Hematopoietic multipotent progenitor cell (in vitro differentiated cells): ENCODE data around the gene PDGFA. TPM values are rescaled to one million over a fixed set of nuclear protein-coding genes. Genes with fewer than 3 reads are reported as not detected.

Source experiments
- DNase-seq, 3 donors: peaks; one replicate each; pipeline ENCODE4 v3.0.0-alpha.2; 2011 to 2015; ENCODE audit warnings: low read depth in 2 of 3, low spot score in 2 of 3
- total RNA-seq: library from RNA; depleted of rRNA; stranded (reverse); fragments of >200 nt; gene quantifications from one replicate; pipeline ENCODE4 v1.2.3, GENCODE V29; 2012

Gene PDGFA
- total RNA-seq, 1 donor, result 1.1 TPM

DNA sequence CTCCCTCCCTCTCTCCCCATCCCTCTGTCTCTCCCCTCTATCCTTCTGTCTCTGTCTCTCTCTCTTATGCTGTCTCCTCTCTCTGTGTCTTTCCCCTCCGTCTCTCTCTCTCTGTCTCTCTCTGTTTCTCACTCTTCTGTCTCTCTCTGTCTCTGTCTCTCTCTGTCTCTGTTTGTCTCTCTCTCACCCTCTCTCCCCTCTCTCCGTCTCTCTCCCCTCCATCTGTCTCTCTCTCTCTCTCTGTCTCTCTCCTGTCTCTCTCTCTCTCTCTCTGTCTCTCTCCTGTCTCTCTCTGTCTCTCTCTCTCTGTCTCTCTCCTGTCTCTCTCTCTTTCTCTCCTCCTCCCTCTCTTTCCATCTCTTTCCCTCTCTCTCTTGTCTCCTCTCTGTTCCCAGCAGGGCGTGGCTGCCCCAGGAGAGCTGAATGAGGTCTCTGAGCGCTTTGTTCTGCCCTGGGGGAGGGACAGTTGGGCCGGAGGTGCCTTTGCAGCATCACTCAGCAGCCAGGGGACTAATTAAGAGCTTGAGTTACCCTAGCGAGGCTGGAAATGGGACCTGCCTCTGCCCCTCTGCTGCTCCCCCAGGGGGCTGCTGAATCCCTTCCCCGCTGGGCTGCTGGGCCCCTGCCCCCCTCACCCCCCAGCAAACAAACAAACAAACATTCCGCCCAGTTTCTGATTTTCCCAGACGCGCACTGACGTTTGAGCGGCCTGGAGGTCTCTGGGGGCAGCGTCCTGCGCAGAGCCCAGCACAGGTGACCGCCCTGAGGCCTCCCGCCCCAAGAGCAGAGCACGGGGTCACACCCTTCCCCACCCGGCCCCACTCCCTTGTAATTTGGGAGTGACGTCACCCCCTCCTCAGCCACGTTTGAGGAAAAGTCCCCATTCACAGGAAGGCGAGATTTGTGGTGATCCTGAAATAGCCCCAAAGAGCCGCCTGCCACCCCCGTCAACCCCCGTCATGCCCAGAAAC is 68.1 kb downstream of the PDGFA start:
- no peak for DNase-seq

- DNase-seq, result peak in 1 of 3 donors; percentile 46
Observed at GRCh38 chr7:450741-451140, 68.9 kb downstream of the PDGFA start.

DNA sequence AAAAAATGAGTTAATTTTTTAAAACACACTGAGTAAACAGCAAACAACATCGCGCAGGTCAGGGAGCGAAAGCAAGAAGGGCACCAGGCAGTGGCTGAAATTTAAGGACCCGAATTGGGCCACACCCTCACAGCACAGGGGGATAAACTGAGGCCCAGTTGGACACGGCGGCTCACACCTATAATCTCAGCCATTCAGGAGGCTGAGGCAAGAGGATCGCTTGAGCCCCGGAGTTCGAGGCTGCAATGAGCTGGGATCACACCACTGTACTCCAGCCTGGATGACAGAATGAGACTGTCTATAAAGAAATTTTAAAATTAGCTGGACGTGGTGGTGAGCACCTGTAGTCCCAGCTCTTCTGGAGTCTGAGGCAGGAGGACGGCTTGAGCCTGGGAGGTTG is 69.6 kb downstream of the PDGFA start:
- DNase-seq, result no peak

DNA sequence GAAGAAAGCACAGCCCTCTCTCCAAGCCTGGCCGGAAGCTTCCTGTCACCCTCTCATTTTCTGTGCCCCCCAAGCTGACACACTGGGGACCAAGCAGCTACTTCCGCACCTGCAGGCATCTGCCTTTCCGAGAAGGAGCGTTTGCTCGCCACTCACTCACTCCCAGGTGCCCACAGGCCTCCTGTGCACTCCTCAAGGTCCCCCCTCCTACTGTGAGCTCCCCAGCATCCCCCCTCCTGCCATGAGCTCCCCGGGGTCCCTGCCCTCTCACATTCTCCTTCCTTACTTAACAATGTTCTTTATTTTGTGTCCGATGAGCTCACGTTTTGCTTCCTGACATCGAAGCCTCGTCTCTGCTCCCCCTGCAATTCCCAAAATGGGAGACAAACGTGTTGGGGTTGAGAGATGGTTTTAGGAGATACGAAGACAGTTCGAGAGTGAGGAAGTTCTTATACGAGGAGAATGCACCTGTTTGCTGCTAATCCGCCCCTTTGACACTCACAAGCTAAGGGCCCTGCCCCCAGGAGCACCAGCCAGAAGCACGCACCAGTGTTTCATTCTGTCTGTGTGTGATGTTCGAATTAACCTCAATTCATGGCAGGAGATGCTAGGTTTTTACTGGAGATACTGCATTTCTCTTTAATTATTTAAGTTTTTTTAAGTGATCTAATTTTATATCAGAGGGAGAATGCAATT is 70.2 kb downstream of the PDGFA start:
- DNase-seq, result no peak

DNA sequence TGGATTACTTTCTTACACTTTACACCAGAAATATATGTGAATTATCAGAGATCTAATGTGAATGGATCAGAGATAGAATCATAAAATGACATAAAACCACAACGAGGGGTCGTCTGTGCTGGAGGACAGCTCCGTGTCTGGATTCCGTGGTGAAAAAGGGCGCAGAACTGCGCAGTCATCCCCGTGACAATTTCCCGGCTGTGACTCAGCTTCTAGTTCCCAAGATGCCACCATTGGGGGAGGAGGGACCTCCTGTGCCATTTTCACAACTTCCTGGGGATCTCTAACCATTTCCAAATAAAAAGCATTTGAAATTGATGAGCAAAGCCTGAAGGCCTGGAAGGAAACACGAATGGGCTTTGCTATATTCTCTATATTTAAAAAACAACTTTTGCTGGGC is 72.1 kb downstream of the PDGFA start:
- no peak for DNase-seq

Other genes with a start within 250 kb of the PDGFA start
- gene FOXL3, start 229.7 kb downstream of the PDGFA start, total RNA-seq, result not detected
- 46.0 TPM for gene DNAAF5, start 206.9 kb upstream of the PDGFA start, total RNA-seq
- 11.6 TPM for gene PRKAR1B, start 207.4 kb upstream of the PDGFA start, total RNA-seq